ENCODE data around the gene CCDC33.

GRCh38 chr15:74233373-74233772 lies 2.8 kb upstream of the CCDC33 start:
- TF ChIP-seq CTCF (IDR thresholded peaks at IDR 0.05; ENCODE audit: low read length) (no peak), EZH2 (optimal IDR thresholded peaks at IDR 0.05; ENCODE audit: low read depth, low read length) (no peak)
